OCI-LY1 (cell line): ENCODE measurements around the gene ATP6V1A.

Experiments used
- H2AFZ ChIP-seq: fragments of 200-600 bp; sonication (generic), shearing (Covaris generic); 2 replicates; pipeline ENCODE4 v1.6.0; 2014; ENCODE audit warnings: antibody characterized with exemption, mild to moderate bottlenecking, low read length
- H3F3A ChIP-seq: fragments of 200-600 bp; sonication (generic), shearing (Covaris generic); 2 replicates; pipeline ENCODE4 v1.6.0; 2014; ENCODE audit warnings: mild to moderate bottlenecking, antibody characterized with exemption, low read length, moderate library complexity; ENCODE audit not compliant: insufficient read depth
- H3K27ac ChIP-seq: fragments of 200-600 bp; sonication (generic); 2 replicates; pipeline ENCODE4 v1.5.1; 2014; ENCODE audit warnings: low read length, mixed run types, mild to moderate bottlenecking, low read depth; ENCODE audit not compliant: poor library complexity, severe bottlenecking
- H3K27me3 ChIP-seq: fragments of 200-600 bp; sonication (generic); 2 replicates; pipeline ENCODE4 v1.6.0; 2014; ENCODE audit warnings: antibody characterized with exemption, mild to moderate bottlenecking, low read length, moderate library complexity; ENCODE audit not compliant: insufficient read depth
- H3K36me3 ChIP-seq: fragments of 200-600 bp; sonication (generic); 2 replicates; pipeline ENCODE4 v1.6.1; 2014; ENCODE audit warnings: mild to moderate bottlenecking, antibody characterized with exemption, low read length, moderate library complexity, mixed read lengths; ENCODE audit not compliant: insufficient read depth
- H3K4me1 ChIP-seq: fragments of 200-600 bp; sonication (generic); 2 replicates; pipeline ENCODE4 v1.5.1; 2014; ENCODE audit warnings: mild to moderate bottlenecking, low read length, moderate library complexity; ENCODE audit not compliant: insufficient read depth, severe bottlenecking
- H3K4me2 ChIP-seq: fragments of 200-600 bp; sonication (generic), shearing (Covaris generic); 2 replicates; pipeline ENCODE4 v1.6.1; 2014; ENCODE audit warnings: low read length
- H3K4me3 ChIP-seq: fragments of 200-600 bp; sonication (generic); 2 replicates; pipeline ENCODE4 v1.5.1; 2014; ENCODE audit warnings: low read length, low read depth, mild to moderate bottlenecking, mixed read lengths; ENCODE audit not compliant: poor library complexity, severe bottlenecking
- H3K79me2 ChIP-seq: fragments of 200-600 bp; shearing (Covaris generic); 2 replicates; pipeline ENCODE4 v1.6.1; 2016; ENCODE audit warnings: mixed run types, low read length, mixed read lengths; ENCODE audit not compliant: insufficient read depth
- H3K9ac ChIP-seq: fragments of 200-600 bp; sonication (generic), shearing (Covaris generic); 2 replicates; pipeline ENCODE4 v1.6.1; 2014; ENCODE audit warnings: mild to moderate bottlenecking, low read length, mixed read lengths
- H3K9me2 ChIP-seq: fragments of 200-600 bp; sonication (generic), shearing (Covaris generic); 2 replicates; pipeline ENCODE4 v1.6.1; 2014; ENCODE audit warnings: low read depth, mild to moderate bottlenecking, low read length, mixed read lengths
- H3K9me3 ChIP-seq: fragments of 200-600 bp; shearing (Covaris generic); 2 replicates; pipeline ENCODE4 v1.6.1; 2014; ENCODE audit warnings: low read length, mixed read lengths
- H4K20me1 ChIP-seq: fragments of 200-600 bp; sonication (generic), shearing (Covaris generic); 2 replicates; pipeline ENCODE4 v1.6.0; 2016; ENCODE audit warnings: mild to moderate bottlenecking, low read length; ENCODE audit not compliant: insufficient read depth
- EZH2 ChIP-seq: fragments of 200-600 bp; sonication (generic), shearing (Covaris generic); IDR thresholded peaks from 2 replicates; pipeline ENCODE4 v1.8.0; 2017; ENCODE audit warnings: borderline replicate concordance, mixed run types, mild to moderate bottlenecking, antibody characterized with exemption, low read length, moderate library complexity, mixed read lengths
- TF ChIP-seq, protein P1 (sequence below): fragments of 200-600 bp; sonication (generic), shearing (Covaris generic); IDR thresholded peaks from 2 replicates; pipeline ENCODE4 v1.5.1; 2017; ENCODE audit warnings: mild to moderate bottlenecking, antibody characterized with exemption, low read length, moderate library complexity, mixed read lengths

The ATP6V1A gene

DNA sequence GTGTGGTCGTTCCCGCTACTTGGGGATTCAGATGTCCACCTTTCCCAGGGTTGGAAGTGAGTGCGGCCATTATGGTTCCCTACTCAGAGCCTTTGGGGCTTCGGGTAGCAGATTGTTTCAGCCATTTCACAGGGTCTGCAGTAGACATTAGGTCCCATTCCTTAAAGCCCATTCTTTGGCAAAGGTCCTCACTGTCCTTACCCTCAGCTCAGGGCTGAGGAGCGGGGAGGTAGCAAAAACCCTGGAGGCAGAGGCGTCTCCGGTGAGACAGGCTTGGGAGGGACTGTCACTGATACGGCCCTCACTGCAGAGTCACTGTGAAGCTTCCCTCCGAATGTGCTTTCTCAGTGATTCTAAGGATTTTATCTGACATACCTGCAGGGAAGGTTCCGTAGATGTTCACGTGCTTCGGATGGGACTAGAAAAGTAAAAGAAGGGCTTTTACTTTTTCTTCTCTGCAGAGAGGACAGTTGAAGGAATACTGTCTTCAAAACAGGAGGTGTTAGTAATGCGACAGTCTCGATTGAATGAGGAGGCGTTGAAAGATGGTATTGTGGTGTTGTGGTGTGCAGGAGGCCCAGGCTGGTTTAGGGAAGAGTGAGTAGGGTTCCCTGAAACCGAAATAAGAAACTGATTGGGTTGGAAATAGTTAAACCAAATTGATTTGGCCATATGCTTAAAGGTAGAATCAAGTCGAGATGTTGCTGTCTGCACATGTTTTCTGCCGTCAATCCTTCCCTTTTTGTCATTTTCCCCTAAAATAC, 630 bp downstream of the ATP6V1A start:
- H3K4me2 ChIP-seq, result peak overlapping the region; percentile 93
- TF ChIP-seq EZH2, result no peak
- TF ChIP-seq, protein P1, sequence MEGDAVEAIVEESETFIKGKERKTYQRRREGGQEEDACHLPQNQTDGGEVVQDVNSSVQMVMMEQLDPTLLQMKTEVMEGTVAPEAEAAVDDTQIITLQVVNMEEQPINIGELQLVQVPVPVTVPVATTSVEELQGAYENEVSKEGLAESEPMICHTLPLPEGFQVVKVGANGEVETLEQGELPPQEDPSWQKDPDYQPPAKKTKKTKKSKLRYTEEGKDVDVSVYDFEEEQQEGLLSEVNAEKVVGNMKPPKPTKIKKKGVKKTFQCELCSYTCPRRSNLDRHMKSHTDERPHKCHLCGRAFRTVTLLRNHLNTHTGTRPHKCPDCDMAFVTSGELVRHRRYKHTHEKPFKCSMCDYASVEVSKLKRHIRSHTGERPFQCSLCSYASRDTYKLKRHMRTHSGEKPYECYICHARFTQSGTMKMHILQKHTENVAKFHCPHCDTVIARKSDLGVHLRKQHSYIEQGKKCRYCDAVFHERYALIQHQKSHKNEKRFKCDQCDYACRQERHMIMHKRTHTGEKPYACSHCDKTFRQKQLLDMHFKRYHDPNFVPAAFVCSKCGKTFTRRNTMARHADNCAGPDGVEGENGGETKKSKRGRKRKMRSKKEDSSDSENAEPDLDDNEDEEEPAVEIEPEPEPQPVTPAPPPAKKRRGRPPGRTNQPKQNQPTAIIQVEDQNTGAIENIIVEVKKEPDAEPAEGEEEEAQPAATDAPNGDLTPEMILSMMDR, result no peak
- H3K9ac ChIP-seq, result peak overlapping the region; percentile 98
- no peaks in the 10 kb centered on the region for H4K20me1 ChIP-seq
- H3K79me2 ChIP-seq, result peaks cover 86% of the 10 kb centered on the region
- no peak overlapping the region for H2AFZ ChIP-seq
- H3K27me3 ChIP-seq, result no peaks in the 10 kb centered on the region
- H3K4me1 ChIP-seq, result peaks cover 50% of the 10 kb centered on the region
- no peaks in the 10 kb centered on the region for H3K9me2 ChIP-seq
- H3K36me3 ChIP-seq, result peaks cover 13% of the 10 kb centered on the region; the same call in 1 of the 2 replicates
- no peaks in the 10 kb centered on the region for H3F3A ChIP-seq
- H3K4me3 ChIP-seq, result peak overlapping the region; percentile 98
- H3K9me3 ChIP-seq, result no peaks in the 10 kb centered on the region
- peak overlapping the region; percentile 98 for H3K27ac ChIP-seq

DNA sequence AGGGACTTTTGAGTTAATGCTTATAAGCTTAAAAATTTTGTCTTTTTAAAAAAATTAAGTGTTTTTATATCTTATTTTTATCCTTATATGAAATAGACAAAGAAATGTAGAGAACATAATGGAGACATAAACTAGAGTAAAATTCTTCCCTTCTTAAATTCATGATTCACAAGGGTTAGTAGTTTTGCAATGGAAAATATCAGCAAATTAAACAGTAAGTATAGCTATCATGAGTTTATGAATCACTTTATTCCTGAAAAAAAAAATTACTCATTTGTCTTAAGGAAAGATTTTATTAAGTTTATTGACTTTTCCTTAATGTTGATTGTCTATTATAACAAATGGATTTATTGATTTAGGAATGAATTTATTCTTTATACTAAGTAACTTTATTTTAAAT, 4.3 kb downstream of the ATP6V1A start:
- Histone ChIP-seq H3K27ac (no peak overlapping the region), H4K20me1 (no peaks in the 10 kb centered on the region), H3K27me3 (no peaks in the 10 kb centered on the region), H3K9me2 (no peaks in the 10 kb centered on the region), H3K4me3 (no peak overlapping the region), H3K4me1 (peaks cover 35% of the 10 kb centered on the region), H3K36me3 (peaks cover 10% of the 10 kb centered on the region), H3K79me2 (peaks cover 81% of the 10 kb centered on the region), H2AFZ (no peak overlapping the region), H3K4me2 (no peak overlapping the region), H3K9ac (no peak overlapping the region), H3K9me3 (no peaks in the 10 kb centered on the region), H3F3A (no peaks in the 10 kb centered on the region)
- TF ChIP-seq EZH2, result no peak

DNA sequence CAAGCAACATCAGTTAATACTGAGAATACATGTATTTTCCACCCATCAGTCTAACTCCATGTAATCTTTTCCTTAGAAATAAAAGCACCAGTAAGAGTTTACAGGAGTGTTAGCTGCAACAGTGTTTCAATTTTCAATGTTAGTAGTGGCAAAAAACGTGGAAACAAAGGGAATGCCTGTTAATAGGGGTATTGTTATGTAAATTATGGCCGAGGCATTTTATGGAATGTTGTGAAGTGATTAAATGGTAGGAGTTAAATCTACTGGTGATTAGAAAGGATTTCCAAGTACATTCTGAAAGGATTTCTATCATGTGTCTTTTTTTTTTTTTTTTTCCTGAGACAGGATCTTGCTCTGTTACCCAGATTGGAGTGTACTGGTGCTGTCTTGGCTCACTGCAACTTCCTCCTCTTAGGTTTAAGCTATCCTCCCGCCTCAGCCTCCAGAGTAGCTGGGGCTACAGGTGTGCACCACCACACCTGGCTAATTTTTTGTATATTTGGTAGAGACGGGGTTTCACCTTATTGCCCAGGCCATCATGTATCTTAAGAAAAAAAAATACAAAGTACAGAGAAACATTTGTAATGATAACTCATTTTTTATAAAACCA, 6.6 kb downstream of the ATP6V1A start:
- no peaks in the 10 kb centered on the region for H3K9me2 ChIP-seq
- H3K27ac ChIP-seq, result no peak overlapping the region
- no peaks in the 10 kb centered on the region for H4K20me1 ChIP-seq
- no peaks in the 10 kb centered on the region for H3F3A ChIP-seq
- H3K79me2 ChIP-seq, result peaks cover 77% of the 10 kb centered on the region
- H3K9me3 ChIP-seq, result no peaks in the 10 kb centered on the region
- H3K4me1 ChIP-seq, result peaks cover 25% of the 10 kb centered on the region
- H3K27me3 ChIP-seq, result no peaks in the 10 kb centered on the region
- H3K36me3 ChIP-seq, result peaks cover 20% of the 10 kb centered on the region
- no peak overlapping the region for H2AFZ ChIP-seq
- no peak overlapping the region for H3K4me2 ChIP-seq
- no peak overlapping the region for H3K4me3 ChIP-seq
- no peak overlapping the region for H3K9ac ChIP-seq
- no peak for TF ChIP-seq EZH2
- TF ChIP-seq, protein P1, result no peak
